Measurements from ENCODE around the gene GSDMA.
A peak's percentile ranks its signal among the peaks of the same experiment; 100 is the strongest.

Gene GSDMA, protein sequence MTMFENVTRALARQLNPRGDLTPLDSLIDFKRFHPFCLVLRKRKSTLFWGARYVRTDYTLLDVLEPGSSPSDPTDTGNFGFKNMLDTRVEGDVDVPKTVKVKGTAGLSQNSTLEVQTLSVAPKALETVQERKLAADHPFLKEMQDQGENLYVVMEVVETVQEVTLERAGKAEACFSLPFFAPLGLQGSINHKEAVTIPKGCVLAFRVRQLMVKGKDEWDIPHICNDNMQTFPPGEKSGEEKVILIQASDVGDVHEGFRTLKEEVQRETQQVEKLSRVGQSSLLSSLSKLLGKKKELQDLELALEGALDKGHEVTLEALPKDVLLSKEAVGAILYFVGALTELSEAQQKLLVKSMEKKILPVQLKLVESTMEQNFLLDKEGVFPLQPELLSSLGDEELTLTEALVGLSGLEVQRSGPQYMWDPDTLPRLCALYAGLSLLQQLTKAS

DNA sequence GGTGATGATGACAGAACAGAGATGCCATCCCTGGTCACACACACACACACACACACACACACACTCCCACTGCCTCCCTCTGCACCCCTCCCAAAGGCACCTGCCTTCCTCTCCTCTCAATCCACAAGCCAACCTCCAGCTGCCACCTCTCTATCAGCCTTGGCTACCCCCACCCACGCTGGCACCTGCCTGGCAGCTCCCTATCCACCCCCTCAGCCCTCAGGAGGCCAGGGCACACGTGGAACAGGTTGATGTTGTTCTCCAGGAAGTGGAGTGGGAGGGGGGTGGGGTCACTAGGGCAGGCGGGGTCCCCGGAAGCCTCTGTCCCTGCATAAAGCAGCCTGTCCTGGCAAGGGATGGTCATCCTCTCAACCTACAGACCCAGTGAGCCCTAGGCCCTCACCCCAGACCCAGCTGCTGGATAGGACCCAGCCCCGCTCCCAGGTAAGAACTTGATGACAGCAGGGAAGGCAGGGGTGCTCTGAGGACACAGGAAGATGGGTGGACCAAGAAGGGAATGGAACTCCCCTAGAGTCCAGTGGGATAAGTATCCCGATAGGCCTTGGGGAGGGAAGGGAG, at the start of gene GSDMA:
GSDMA (plus strand) TSS at position 363 of the 579 bp plus-strand sequence. CDS start 2,684 bp downstream, outside the sequence.
- no peak for DNase-seq

- DNase-seq: no peak
These were observed 48.8 kb upstream of the GSDMA start for GRCh38 chr17:39913989-39914388.

GRCh38 chr17:39915559-39915958, 47.2 kb upstream of the GSDMA start:
- DNase-seq: peak; percentile 84

DNA sequence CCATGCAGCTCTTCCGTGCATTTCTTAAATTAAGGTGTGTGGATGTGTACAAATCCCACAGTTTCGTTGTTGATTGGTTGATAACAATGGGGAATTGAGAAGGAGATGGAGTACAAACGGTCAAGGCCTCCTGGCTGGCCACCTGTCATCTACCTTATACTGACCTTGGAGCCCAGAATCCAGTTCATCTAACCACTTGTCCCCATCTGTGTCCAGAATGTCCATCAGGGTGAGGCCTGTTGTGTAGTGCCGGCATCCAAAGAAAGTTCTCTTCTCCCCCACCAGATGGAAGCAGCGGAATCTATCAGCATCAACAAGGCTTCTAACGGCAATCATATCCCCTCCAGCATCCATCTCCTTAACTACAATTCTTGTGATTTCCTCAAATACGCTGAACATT, 45.9 kb upstream of the GSDMA start:
- DNase-seq: no peak

GRCh38 chr17:39919087-39919683, 43.6 kb upstream of the GSDMA start:
- DNase-seq: no peak

GRCh38 chr17:39920218-39921210, 42.3 kb upstream of the GSDMA start:
- DNase-seq: no peak

GRCh38 chr17:39921323-39921722, 41.5 kb upstream of the GSDMA start:
- DNase-seq: no peak

DNA sequence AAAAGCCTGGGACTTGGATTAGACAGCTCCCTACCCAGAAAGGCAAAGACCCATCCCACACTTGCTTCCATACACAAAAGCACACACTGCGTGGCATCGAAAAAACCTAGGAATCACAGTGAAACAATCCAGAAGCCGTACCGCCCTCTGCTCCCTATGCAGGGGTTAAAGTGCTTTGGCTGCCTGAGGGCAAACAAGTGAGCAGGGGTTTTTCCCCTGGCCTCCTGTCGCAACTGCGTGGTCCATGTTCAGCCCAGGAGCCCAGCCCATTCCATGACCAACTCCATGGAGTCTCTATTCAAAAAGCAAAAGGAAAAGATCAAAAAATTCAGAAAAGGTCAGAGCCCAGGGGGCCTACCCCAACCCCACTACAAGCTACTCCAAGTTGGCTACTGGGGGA, 40.8 kb upstream of the GSDMA start:
- DNase-seq: no peak

GRCh38 chr17:39923230-39923629, 39.6 kb upstream of the GSDMA start:
- DNase-seq: no peak

- DNase-seq: no peak
These were observed 38.7 kb upstream of the GSDMA start for GRCh38 chr17:39923836-39924690.

GRCh38 chr17:39924691-39925055, 38.1 kb upstream of the GSDMA start:
- no peak for DNase-seq

GRCh38 chr17:39925282-39926134, 37.3 kb upstream of the GSDMA start:
- DNase-seq: no peak

GRCh38 chr17:39926135-39926587, 36.6 kb upstream of the GSDMA start:
- DNase-seq: no peak

- DNase-seq: peak; percentile 26
These were observed 36.2 kb upstream of the GSDMA start for GRCh38 chr17:39926588-39927100.

- peak; percentile 86 for DNase-seq
These were observed 35.5 kb upstream of the GSDMA start, which contains the start of the genes LRRC3C and ORMDL3 for GRCh38 chr17:39927101-39927928. TSS of gene LRRC3C (plus strand) at chr17:39927732. CDS start at chr17:39941524, 13,792 bp downstream. TSS of gene ORMDL3 (minus strand) at chr17:39927601. CDS start at chr17:39924203, 3,398 bp downstream.

DNA sequence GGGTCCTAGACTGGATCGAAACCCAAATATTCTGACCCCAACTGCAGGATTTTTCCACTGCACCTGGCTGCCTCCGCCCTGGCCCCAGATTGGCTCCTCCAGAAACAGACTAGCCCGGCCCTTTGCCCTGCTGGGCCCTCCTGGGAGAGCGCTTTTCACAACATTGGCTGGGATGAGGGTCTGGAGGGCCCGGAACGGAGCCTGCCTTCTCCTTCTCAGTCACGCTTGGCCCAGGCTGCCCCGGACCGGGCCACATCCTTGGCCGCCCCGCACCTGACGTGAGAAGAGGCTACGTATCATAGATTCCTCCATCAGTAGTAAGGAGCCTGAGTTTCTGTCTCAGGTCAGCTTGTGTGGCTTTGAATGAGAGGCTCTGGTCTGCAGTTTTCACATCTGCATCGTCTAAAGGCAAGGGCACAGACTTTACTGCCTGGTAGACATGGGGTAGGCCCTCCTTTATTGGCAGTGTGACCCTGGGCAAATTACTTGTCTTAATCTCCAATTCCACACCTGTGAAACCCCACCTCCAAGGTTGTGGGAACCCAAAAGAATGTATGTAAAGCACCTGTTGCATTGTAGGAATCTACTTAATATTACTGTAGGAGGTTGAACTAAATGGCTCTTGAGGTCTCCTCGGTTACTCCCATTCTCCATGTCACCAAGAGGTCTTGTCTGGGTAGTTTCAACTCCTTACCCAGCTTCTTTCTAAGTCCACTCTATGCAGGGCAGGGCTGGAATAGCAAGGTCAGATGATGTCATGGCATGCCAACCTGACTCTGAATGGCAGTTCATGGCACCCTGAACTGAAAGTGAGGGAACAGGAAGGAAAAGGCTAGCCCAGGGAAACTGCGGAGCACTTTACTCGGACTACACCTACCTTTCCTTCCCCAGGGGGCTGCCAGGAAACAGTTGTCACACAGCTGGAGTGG, 34.6 kb upstream of the GSDMA start:
- DNase-seq: no peak

- no peak for DNase-seq
These were observed 33.8 kb upstream of the GSDMA start for GRCh38 chr17:39928858-39929645.
